Activated naive CD4-positive, alpha-beta T cell treated with anti-CD3 and anti-CD28 coated beads, Interleukin-2, amount 50 U/mL, for 72 hours (primary cell): ENCODE results near the gene ATF7IP2. TPM values are rescaled to one million over a fixed set of nuclear protein-coding genes. Genes with fewer than 3 reads are reported as not detected.
A peak's percentile ranks its signal among the peaks of the same experiment; 100 is the strongest.
"Not testable (repeated sequence)": the region's sequence is repeated elsewhere in the genome, so short reads cannot be mapped to it uniquely, and the experiment has no call there.

ENCODE experiments used
- ATAC-seq, 2 donors: fragments of 150-1000 bp; cut with Tn5 transposase; 2 replicates each; pipeline ENCODE4 v1.10.0; 2021; ENCODE audit warnings: mild to moderate bottlenecking in 2 of 2, moderate library complexity in 2 of 2
- DNase-seq, 2 donors: peaks; one replicate each; pipeline ENCODE4 v3.0.0; 2021 to 2022; ENCODE audit warnings: low spot score in 2 of 2
- H3K27ac Mint-ChIP-seq, 2 donors: one replicate each; pipeline ENCODE4 v1.8.0; 2022; ENCODE audit warnings: mild to moderate bottlenecking in 2 of 2, mixed read lengths in 2 of 2
- H3K36me3 Mint-ChIP-seq, 2 donors: one replicate each; pipeline ENCODE4 v1.8.0; 2022; ENCODE audit warnings: mixed read lengths in 2 of 2
- H3K9me3 Mint-ChIP-seq, 2 donors: one replicate each; pipeline ENCODE4 v1.8.0; 2022; ENCODE audit warnings: mixed read lengths in 2 of 2
- total RNA-seq, 2 donors: library from RNA; stranded (reverse); gene quantifications; one replicate each; pipeline ENCODE4 v1.2.3, GENCODE V29; 2022

Gene ATF7IP2
- total RNA-seq, 2 donors from 2014 or later = 28.9 to 30.5 TPM

DNA sequence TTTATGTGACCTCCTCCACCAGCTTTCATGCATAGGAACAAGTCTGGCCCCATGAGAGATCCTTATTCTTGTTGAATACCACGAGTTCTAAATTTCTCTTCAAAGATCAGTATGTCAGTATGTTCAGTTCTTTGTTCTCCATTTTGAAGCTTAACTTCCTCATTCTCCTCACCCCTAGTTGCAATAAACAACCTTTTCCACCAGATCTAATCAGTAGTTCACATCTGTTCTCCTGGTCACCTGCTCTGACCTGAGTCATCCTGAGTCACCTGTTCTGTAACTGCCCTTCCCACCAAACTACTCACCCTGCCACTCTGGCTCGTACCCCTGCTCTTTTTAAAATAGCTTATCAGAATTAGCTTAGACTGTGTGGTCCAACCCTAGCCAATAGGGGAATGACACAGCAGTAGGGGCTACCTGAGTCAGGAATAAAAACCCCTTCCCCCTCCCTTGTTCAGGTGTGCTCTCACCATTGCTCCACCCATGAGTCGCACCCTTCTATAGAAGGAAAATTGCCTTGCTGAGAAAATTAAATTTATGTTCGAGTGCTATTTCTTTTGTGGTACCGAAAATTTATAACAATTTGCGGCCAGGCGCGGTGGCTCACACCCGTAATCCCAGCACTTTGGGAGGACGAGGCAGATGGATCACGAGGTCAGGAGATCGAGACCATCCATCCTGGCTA, 100.0 kb downstream of the ATF7IP2 start:
- H3K36me3 Mint-ChIP-seq = peaks cover 35 to 41% of the 10 kb centered on the region in 2 donors
- peaks cover 12 to 22% of the 10 kb centered on the region in 2 donors for H3K9me3 Mint-ChIP-seq
- ATAC-seq (no peak), DNase-seq (no peak)
- H3K27ac Mint-ChIP-seq = peak overlapping the region in 1 of 2 donors; percentile 11

DNA sequence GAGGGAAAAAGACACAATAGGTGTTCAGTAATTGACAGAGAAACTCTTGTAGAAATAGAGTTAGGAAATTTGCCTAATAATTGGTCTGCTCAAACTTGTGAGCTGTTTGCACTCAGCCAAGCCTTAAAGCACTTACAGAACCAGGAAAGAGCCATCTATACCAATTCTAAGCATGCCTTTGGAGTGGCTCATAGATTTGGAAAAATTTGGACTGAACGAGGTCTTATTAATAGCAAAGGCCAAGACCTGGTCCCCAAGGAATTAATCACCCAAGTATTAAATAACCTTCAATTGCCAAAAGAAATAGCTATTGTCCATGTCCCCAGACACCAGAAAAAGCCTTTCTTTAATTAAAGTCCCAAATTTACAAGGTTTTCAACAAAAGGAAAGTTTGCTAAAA, 104.3 kb downstream of the ATF7IP2 start:
- H3K27ac Mint-ChIP-seq = no peak overlapping the region
- H3K9me3 Mint-ChIP-seq = peaks cover 17 to 21% of the 10 kb centered on the region in 2 donors
- H3K36me3 Mint-ChIP-seq = peaks cover 14 to 19% of the 10 kb centered on the region in 2 donors
- ATAC-seq (no peak), DNase-seq (no peak)

GRCh38 chr16:10493276-10493675, 107.4 kb downstream of the ATF7IP2 start:
- ATAC-seq = no peak
- Mint-ChIP-seq H3K36me3 (peaks cover 7 to 14% of the 10 kb centered on the region in 2 donors), H3K9me3 (peaks cover 14 to 18% of the 10 kb centered on the region in 2 donors), H3K27ac (no peak overlapping the region)
- no peak for DNase-seq

DNA sequence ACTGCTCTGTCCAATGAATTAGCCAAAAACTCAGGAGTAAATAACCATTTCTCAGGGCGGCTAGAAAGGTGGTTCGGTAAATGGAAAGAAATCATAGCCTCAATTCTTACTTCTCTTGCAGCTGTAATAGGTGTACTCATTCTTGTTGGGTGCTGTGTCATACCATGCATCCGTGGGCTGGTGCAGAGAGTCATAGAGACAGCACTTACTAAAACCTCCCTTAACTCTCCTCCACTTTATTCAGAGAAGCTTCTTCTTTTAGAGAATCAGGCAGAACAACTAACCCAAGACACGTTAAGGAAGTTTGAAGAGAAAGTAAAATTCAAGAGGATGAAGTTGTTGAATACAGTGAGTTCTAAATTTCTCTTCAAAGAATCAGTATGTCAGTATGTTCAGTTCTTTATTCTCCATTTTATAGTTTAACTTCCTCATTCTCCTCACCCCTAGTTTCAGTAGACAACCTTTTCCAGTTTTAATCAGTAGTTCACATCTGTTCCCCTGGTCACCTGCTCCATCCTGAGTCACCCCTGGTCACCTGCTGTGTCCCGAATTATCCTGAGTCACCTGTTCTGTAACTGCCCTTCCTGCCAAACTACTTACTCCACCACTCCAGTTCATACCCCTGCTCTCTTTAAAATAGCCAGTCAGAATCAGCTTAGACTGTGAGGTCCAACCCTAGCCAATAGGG, 108.6 kb downstream of the ATF7IP2 start:
- H3K27ac Mint-ChIP-seq = no peak overlapping the region
- ATAC-seq = peak in 1 of 2 donors; percentile 11

DNA sequence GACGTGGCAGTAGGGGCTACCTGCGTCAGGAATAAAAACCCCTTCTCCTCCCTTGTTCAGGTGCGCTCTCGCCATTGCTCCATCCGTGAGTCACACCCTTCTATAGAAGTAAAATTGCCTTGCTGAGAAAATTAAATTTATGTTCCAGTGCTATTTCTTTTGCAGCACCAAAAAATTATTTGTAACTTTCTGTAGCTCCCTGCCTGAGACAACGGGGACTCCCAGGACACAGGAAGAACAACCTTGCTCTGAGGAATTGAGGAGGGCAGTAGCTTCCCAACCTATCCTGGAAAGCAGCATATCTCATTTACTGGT, 109.1 kb downstream of the ATF7IP2 start:
- Mint-ChIP-seq H3K9me3 (peaks cover 14 to 18% of the 10 kb centered on the region in 2 donors), H3K36me3 (peaks cover 7 to 14% of the 10 kb centered on the region in 2 donors), H3K27ac (no peak overlapping the region)
- no peak for ATAC-seq
- no peak for DNase-seq

More for the DNA sequence above, 108.6 kb downstream of the ATF7IP2 start:
- Mint-ChIP-seq H3K36me3 (peaks cover 7 to 14% of the 10 kb centered on the region in 2 donors), H3K9me3 (peaks cover 14 to 18% of the 10 kb centered on the region in 2 donors)
- no peak for DNase-seq

- ATAC-seq (peak; percentile 50 to 77), DNase-seq (no peak)
- Mint-ChIP-seq H3K9me3 (peaks cover 14 to 18% of the 10 kb centered on the region in 2 donors), H3K36me3 (peaks cover 7 to 14% of the 10 kb centered on the region in 2 donors), H3K27ac (no peak overlapping the region)
Measured at GRCh38 chr16:10497132-10498101, 111.6 kb downstream of the ATF7IP2 start.

GRCh38 chr16:10500582-10500981, 114.7 kb downstream of the ATF7IP2 start:
- Mint-ChIP-seq H3K27ac (no peak overlapping the region), H3K9me3 (peaks cover 0 to under 1% of the 10 kb centered on the region in 2 donors), H3K36me3 (peaks cover under 1 to 1% of the 10 kb centered on the region in 2 donors)
- DNase-seq (no peak), ATAC-seq (peak; percentile 41 to 57)

- Mint-ChIP-seq H3K36me3 (no peaks in the 10 kb centered on the region), H3K9me3 (no peaks in the 10 kb centered on the region), H3K27ac (no peak overlapping the region)
- peak in 1 of 2 donors; percentile 39 for ATAC-seq
- no peak for DNase-seq
Measured at GRCh38 chr16:10501016-10501607, 115.3 kb downstream of the ATF7IP2 start.

GRCh38 chr16:10502776-10503175, 116.9 kb downstream of the ATF7IP2 start:
- Mint-ChIP-seq H3K9me3 (no peaks in the 10 kb centered on the region), H3K27ac (no peak overlapping the region), H3K36me3 (no peaks in the 10 kb centered on the region)
- no peak for ATAC-seq
- DNase-seq = no peak

DNA sequence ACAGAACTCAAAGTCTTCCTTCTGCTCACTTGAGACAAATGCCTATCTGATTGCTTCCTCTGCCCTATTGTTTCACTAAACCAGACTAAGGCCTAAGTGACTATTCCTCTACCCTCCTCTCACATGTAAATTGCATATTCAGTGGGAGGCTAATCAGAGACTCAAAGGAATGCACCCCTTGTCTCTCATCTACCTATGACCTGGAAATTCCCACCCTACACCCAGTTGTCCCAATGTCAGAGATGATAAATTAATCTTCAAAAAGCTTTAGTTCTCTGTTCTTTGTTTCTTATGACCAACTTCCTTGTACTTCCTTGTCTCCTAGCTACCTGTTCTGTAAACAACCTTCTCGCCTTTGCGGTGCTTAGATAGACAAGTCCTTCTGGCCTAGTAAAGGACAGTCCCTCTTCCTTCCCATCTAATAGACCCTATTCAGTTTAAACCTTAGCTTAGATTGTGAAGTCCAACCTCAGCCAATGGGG, 118.6 kb downstream of the ATF7IP2 start:
- peak overlapping the region in 1 of 2 donors; percentile 31 for H3K27ac Mint-ChIP-seq

DNA sequence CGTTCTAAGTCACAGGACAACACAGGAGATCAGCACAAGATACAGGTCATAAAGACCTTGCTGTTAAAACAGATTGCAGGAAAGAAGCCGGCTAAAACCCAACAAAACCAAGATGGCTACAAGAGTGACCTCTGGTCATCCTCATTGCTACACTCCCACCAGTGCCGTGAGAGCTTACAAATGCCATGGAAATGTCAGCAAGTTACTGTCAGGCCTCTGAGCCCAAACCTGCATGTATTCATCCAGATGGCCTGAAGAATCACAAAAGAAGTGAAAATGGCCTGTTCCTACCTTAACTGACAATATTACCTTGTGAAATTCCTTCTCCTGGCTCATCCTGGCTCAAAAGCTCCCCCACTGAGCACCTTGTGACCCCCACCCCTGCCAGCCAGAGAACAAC, 119.4 kb downstream of the ATF7IP2 start:
- not testable (repeated sequence) for DNase-seq, H3K27ac Mint-ChIP-seq, ATAC-seq, H3K36me3 Mint-ChIP-seq, H3K9me3 Mint-ChIP-seq

More for the DNA sequence above, 118.6 kb downstream of the ATF7IP2 start:
- H3K36me3 Mint-ChIP-seq = no peaks in the 10 kb centered on the region
- H3K9me3 Mint-ChIP-seq = no peaks in the 10 kb centered on the region
- DNase-seq (no peak), ATAC-seq (no peak)

DNA sequence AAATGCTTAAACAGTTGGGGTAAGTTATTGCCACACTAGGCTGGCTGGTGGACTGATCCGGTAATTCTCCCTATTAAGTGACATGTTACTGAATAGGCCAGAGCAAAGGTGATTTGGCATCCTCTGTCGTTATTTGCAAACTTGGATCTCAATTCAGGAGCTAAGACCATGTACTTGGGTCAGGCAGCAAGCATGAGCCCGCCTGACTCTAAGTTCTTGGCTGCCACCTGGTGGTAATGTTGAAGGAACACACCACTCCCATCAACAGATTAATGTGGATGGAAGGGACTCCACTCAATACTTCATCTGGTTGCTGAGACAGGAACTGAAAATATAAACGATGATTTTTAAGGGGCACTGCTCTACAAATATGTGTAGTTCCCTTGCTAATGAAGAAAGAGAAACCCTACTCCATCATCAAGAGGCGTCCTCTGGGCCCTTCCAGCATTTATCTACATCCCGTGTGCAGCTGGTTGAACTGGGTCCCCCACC, 123.7 kb downstream of the ATF7IP2 start:
- Mint-ChIP-seq H3K36me3 (no peaks in the 10 kb centered on the region), H3K27ac (peak overlapping the region in 1 of 2 donors; percentile 65)
- peak; percentile 69 to 74 for ATAC-seq

DNA sequence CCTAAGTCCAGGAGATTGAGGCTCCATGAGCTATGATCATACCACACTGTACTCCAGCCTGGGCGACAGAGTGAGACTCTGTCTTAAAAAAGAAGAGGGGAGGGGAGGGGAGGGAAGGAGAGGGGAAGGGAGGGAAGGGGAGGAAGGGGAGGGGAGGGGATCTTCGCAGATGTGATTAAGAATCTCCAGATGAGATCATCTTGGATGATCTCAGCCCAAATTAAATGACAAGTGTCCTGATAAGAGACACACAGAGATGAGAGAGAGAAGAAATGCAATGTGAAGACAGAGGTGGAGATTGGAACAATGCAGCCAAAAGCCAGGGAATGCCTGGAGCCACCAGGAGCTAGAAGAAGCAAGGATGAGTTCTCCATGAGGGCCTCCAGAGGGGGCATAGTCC, 124.4 kb downstream of the ATF7IP2 start:
- H3K9me3 Mint-ChIP-seq = no peaks in the 10 kb centered on the region
- no peak for DNase-seq
- H3K27ac Mint-ChIP-seq = peak overlapping the region in 1 of 2 donors; percentile 65
- ATAC-seq = no peak
- H3K36me3 Mint-ChIP-seq = no peaks in the 10 kb centered on the region

More for the DNA sequence above, 123.7 kb downstream of the ATF7IP2 start:
- DNase-seq = peak in 1 of 2 donors; percentile 72
- H3K9me3 Mint-ChIP-seq = no peaks in the 10 kb centered on the region

- ATAC-seq = peak; percentile 90 to 91
Measured at GRCh38 chr16:10511829-10512228, 126.0 kb downstream of the ATF7IP2 start.

GRCh38 chr16:10514369-10515055, 128.7 kb downstream of the ATF7IP2 start:
- no peak for ATAC-seq
- no peaks in the 10 kb centered on the region for H3K36me3 Mint-ChIP-seq
- H3K27ac Mint-ChIP-seq = no peak overlapping the region
- no peaks in the 10 kb centered on the region for H3K9me3 Mint-ChIP-seq
- peak in 1 of 2 donors; percentile 37 for DNase-seq

More at GRCh38 chr16:10511829-10512228, 126.0 kb downstream of the ATF7IP2 start:
- H3K36me3 Mint-ChIP-seq = no peaks in the 10 kb centered on the region
- H3K27ac Mint-ChIP-seq = peak overlapping the region in 1 of 2 donors; percentile 65
- no peak for DNase-seq
- no peaks in the 10 kb centered on the region for H3K9me3 Mint-ChIP-seq
